SK-N-DZ (cell line): ENCODE measurements around the gene FNIP1.
"Not testable (repeated sequence)": the region's sequence is repeated elsewhere in the genome, so short reads cannot be mapped to it uniquely, and the experiment has no call there.

Experiments
- DNase-seq: peaks from one replicate; pipeline ENCODE4 v3.0.0-alpha.2; 2015; ENCODE audit warnings: low spot score

Gene FNIP1

DNA sequence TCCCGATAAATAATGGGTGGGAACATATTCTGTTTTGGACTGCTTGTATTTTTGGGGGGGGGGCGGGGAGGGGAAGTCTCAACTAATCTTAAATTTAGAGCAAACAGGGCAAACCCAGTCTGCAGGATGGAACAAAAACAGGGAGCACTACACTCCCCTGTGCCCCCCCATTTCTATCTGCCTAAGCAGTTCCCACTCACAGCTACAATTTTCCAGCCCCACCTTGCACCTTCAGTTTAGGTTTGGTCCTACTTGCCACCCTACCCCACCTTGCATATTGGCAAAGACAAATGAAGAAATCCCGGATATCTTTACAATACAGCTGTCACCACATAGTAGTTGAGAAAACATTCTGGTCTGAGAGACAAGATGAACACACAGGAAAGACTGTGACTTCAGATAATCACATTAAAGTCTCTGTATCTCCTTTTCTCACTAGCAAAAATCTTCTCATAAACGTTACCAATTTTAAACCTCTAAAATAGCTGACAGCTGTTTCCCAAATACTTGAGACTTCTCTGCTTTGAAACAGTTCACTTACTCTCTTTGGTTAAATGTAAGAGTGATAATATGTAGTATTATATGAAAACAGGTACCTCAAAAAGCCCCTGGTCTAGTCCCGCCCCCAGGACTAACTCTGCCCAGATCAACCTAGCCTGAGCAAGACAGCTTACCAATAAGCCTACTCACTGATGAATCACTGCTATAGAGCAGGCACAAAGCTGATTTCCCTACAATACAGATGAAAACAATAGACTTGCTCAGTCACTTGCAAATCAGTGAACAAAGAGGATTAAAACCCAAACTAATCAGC, 156.6 kb downstream of the FNIP1 start:
- DNase-seq, result no peak

DNA sequence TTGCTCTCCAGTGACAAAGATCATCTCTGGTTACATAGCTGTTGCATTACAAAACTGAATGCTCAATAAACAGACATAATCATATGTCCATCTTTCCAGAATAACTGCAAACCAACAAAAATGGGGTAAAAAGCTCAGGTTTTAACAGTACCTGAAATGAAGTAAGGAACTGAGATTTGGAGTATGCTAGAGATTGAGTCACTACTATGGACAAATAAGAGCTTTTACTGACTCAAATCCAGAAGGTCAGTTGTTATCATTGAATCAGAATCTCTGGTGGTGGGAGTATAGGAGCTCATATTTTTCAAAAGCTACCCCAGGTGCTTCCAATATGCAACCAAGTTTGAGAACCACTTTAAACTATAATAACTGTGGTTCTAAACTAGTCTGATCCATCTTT, 157.7 kb downstream of the FNIP1 start:
- no peak for DNase-seq

DNA sequence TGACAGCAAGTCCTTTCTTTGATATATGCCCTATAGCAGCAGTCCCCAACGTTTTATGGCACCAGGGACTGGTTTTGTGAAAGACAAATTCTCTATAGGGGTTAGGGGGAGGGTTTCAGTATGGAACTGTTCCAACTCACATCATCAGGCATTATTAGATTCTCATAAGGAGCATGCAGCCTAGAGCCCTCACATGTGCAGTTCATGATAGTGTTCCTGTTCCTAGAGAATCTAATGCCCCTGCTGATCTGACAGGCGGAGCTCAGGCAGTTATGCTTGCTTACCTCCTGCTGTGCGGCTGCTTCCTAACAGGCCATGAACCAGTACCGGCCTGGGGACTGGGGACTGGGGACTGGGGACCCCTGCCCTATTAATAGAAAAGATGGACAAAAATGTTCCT, 159.1 kb downstream of the FNIP1 start:
- DNase-seq, result no peak

- DNase-seq, result peak; percentile 33
Observed at GRCh38 chr5:131635684-131636572, 160.9 kb downstream of the FNIP1 start.

GRCh38 chr5:131634996-131635683, 161.7 kb downstream of the FNIP1 start, which contains the start of gene RAPGEF6:
TSS of gene RAPGEF6 (minus strand) at chr5:131635229. CDS start at chr5:131635030, 199 bp downstream.
- DNase-seq, result peak; percentile 99

- DNase-seq, result peak; percentile 80
Observed at GRCh38 chr5:131634666-131634995, 162.2 kb downstream of the FNIP1 start.

DNA sequence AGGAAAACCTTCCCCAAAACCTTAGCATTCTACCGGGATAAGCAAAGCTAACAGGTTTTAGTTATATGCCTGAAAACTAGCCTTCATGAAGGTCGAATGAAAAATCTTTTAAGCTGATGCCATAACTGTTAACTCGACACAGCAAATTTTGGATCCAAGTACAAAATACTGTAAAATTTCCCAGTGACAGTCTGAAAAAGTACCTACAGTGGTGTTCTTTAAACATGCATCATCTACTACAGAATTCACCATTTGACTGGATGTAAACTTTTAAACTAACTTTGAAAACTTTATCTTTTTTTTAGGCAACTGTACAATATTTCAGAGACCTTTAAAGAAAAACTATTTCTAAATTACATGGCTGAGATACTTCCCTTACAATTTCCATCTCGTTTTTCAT, 162.6 kb downstream of the FNIP1 start:
- DNase-seq, result no peak

DNA sequence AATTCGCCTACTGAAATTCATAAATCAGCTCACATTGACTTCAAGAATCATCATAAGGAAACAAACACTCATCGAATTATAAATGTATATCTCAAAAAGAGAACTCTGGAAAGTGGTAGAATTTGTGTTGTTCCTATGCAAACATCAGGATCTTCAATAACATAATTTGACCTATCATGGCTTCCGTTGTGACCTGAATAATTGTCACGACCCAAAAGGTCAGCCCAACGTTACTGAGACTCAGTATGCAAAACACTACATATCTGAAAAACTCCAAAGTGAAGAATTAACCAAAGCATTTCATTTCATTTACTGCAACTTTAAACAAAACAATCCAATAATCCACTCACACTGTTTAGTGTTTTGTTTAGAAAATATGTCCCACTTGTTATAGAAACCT, 163.0 kb downstream of the FNIP1 start:
- no peak for DNase-seq

GRCh38 chr5:131630963-131631350, 165.9 kb downstream of the FNIP1 start:
- no peak for DNase-seq

- DNase-seq, result no peak
Observed at GRCh38 chr5:131630208-131630962, 166.4 kb downstream of the FNIP1 start.

GRCh38 chr5:131628990-131629389, 167.8 kb downstream of the FNIP1 start:
- DNase-seq, result no peak

- DNase-seq, result no peak
Observed at GRCh38 chr5:131627207-131627865, 169.5 kb downstream of the FNIP1 start.

DNA sequence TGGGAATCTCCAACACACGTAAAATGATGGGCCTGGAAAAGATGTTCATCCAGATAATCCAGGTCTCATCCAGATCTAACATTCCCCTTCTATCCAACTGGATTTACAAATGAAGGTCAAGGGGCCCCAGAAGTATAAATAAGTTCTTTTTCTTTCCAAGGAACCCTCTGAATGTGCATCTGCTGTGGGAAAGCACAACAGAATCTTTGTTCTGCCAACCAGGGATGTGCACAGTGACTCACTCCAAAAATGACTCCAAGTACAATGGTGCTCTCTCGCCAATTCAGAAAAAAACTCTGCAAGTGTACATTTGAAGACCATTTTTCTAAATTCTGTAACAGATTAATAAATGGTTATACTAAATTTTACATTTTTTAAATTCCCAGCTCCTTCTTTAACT, 174.2 kb downstream of the FNIP1 start:
- no peak for DNase-seq

- DNase-seq, result not testable (repeated sequence)
Observed at GRCh38 chr5:131621164-131621563, 175.7 kb downstream of the FNIP1 start.

- no peak for DNase-seq
Observed at GRCh38 chr5:131619102-131619501, 177.7 kb downstream of the FNIP1 start.

DNA sequence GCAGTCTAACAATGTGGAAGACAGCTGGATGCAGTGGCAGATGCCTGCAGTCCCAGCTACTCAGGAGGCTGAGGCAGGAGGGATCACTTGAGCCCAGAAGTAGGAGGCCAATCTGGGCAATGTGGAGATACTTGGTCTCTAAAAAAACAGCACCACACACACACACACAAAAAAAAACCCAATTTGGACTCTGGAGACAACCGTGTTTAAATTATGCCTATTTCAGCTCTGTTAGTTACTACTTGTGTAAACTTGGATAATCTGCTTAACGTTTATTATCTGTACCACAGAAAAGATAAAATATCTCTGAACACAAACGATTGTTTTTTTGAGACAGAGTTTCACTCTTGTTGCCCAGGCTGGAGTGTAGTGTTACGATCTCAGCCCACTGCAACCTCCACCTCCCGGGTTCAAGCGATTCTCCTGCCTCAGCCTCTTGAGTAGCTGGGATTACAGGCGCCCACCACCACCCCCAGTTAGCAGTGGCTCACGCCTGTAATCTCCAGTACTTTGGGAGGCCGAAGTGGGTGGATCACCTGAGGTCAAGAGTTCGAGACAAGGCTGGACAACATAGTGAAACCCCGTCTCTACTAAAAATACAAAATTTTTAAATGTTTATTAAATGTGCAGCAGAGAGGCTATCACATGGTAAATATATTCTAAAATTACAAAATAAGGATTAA, 179.5 kb downstream of the FNIP1 start:
- DNase-seq, result no peak

DNA sequence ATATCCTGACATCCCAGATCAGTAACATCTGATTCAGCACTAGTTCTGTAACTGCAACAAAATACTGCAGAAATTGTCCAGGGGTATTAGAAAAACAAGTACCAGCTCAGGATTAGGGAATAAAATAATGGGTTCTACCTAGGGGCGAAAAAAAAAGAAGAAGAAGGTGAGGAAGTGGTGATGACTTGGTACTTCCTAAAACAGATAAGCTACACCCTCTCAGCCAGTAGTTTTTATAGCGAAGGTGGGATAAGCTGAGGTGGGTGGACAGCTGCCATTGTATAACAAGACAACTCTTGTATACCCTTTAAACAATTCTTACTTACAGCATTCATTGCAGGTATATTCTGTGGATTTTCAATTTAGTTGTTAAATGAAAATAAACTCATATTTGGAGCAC, 180.9 kb downstream of the FNIP1 start:
- no peak for DNase-seq

DNA sequence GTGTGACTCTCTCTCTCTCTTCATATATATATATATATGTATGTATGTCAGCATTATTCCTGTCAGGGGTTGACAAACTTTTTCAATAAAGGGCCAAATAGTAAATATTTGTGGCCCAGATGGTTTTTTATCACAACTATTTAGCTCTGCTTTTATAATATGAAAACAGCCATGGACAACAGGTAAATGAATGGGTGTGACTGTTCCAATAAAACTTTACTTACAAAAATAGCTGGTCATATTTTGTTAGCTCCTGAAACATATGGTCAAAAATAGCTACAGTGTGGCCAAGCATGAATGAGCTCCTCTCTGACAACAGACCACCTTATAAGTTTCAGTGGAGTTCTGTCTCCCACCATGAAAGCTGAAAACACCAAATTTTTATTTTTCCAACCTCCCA, 183.4 kb downstream of the FNIP1 start:
- DNase-seq, result no peak

GRCh38 chr5:131611064-131611381, 185.8 kb downstream of the FNIP1 start:
- DNase-seq, result no peak
